ENCODE measurements around the gene SPAG17.

SPAG17 gene

GRCh38 chr1:118149799-118150198 lies 35.2 kb downstream of the SPAG17 start:
- H3K9me3 ChIP-seq: no peaks in the 10 kb centered on the region; the same call in 1 of the 2 replicates
- no peaks in the 10 kb centered on the region for H3K4me1 ChIP-seq
- DNase-seq: no peak
- H3K27me3 ChIP-seq: 0 out of 2 replicates have a peak, but pooled peaks cover 4% of the 10 kb centered on the region
- TF ChIP-seq CTCF (IDR thresholded peaks at IDR 0.05; ENCODE audit: low read depth, low read length): no peak
- H3K4me3 ChIP-seq (ENCODE audit: low read depth, low read length): no peak overlapping the region
- H3K36me3 ChIP-seq: no peaks in the 10 kb centered on the region

GRCh38 chr1:118148034-118148433 lies 37.0 kb downstream of the SPAG17 start:
- no peaks in the 10 kb centered on the region for H3K36me3 ChIP-seq
- no peaks in the 10 kb centered on the region; the same call in 1 of the 2 replicates for H3K9me3 ChIP-seq
- no peak for TF ChIP-seq CTCF (IDR thresholded peaks at IDR 0.05; ENCODE audit: low read depth, low read length)
- DNase-seq: no peak
- no peak overlapping the region for H3K4me3 ChIP-seq (ENCODE audit: low read depth, low read length)
- 0 out of 2 replicates have a peak, but pooled peaks cover 8% of the 10 kb centered on the region for H3K27me3 ChIP-seq
- H3K4me1 ChIP-seq: no peaks in the 10 kb centered on the region

- Histone ChIP-seq H3K4me3 (ENCODE audit: low read depth, low read length) (no peak overlapping the region), H3K9me3 (no peaks in the 10 kb centered on the region; the same call in 1 of the 2 replicates), H3K36me3 (no peaks in the 10 kb centered on the region), H3K27me3 (0 out of 2 replicates have a peak, but pooled peaks cover 8% of the 10 kb centered on the region), H3K4me1 (no peaks in the 10 kb centered on the region)
- no peak for TF ChIP-seq CTCF (IDR thresholded peaks at IDR 0.05; ENCODE audit: low read depth, low read length)
- no peak for DNase-seq
These were observed 37.5 kb downstream of the SPAG17 start for GRCh38 chr1:118147522-118147921.

GRCh38 chr1:118145721-118146120 lies 39.3 kb downstream of the SPAG17 start:
- DNase-seq: no peak
- H3K27me3 ChIP-seq: 0 out of 2 replicates have a peak, but pooled peaks cover 8% of the 10 kb centered on the region
- no peaks in the 10 kb centered on the region for H3K36me3 ChIP-seq
- no peaks in the 10 kb centered on the region for H3K4me1 ChIP-seq
- no peak for TF ChIP-seq CTCF (IDR thresholded peaks at IDR 0.05; ENCODE audit: low read depth, low read length)
- H3K9me3 ChIP-seq: no peaks in the 10 kb centered on the region; the same call in 1 of the 2 replicates
- H3K4me3 ChIP-seq (ENCODE audit: low read depth, low read length): no peak overlapping the region

- DNase-seq: no peak
- TF ChIP-seq CTCF (IDR thresholded peaks at IDR 0.05; ENCODE audit: low read depth, low read length): no peak
- H3K36me3 ChIP-seq: no peaks in the 10 kb centered on the region
- H3K9me3 ChIP-seq: no peaks in the 10 kb centered on the region; the same call in 1 of the 2 replicates
- H3K27me3 ChIP-seq: 0 out of 2 replicates have a peak, but pooled peaks cover 5% of the 10 kb centered on the region
- H3K4me3 ChIP-seq (ENCODE audit: low read depth, low read length): no peak overlapping the region
- no peaks in the 10 kb centered on the region for H3K4me1 ChIP-seq
These were observed 40.3 kb downstream of the SPAG17 start for GRCh38 chr1:118144684-118145083.

- Histone ChIP-seq H3K27me3 (0 out of 2 replicates have a peak, but pooled peaks cover 5% of the 10 kb centered on the region), H3K9me3 (no peaks in the 10 kb centered on the region; the same call in 1 of the 2 replicates), H3K36me3 (no peaks in the 10 kb centered on the region), H3K4me3 (ENCODE audit: low read depth, low read length) (no peak overlapping the region), H3K4me1 (no peaks in the 10 kb centered on the region)
- no peak for DNase-seq
- TF ChIP-seq CTCF (IDR thresholded peaks at IDR 0.05; ENCODE audit: low read depth, low read length): no peak
These were observed 41.2 kb downstream of the SPAG17 start for GRCh38 chr1:118143831-118144230.

Measured in BE2C (cell line).